Thyroid gland (tissue), 4 donors: ENCODE results near the gene OR1J1.

Experiments used
- POLR2A ChIP-seq, 2 donors: fragments of 450-650 bp; IDR thresholded peaks; one replicate each; pipeline ENCODE4 v1.6.1; 2017; ENCODE audit warnings: antibody characterized with exemption in 2 of 2, mild to moderate bottlenecking in 2 of 2, moderate library complexity in 1 of 2
- TF ChIP-seq, protein P1 (sequence below), 6 experiments: fragments of 200-600 bp in 3 of 6; fragments of 450-650 bp in 3 of 6; sonication (generic) in 3 of 6; IDR thresholded peaks; one replicate each; pipeline ENCODE4 v1.5.1; 2016 to 2019; ENCODE audit warnings: antibody characterized with exemption in 6 of 6, mild to moderate bottlenecking in 2 of 6, inconsistent platforms in 1 of 6, moderate library complexity in 1 of 6

DNA sequence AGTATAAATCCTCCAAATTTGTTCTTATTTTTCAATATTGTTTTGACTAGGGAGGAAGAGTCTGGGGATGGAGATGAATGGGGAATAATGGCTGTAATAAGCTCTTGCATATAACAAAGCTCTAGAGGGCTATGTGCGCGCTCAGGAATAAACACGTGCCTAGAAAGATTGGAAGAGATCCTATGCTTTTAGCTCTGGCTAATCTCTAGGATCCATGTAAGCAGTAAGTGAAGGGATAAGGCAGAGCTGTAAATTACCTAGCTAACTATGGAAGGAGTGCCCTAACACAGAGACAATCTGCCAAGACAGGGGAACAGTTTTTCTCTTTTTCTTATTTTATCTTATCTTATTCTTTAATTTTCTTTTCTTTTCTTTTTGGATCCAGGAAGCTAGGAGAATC, 21.6 kb downstream of the OR1J1 start:
- TF ChIP-seq, protein P1, sequence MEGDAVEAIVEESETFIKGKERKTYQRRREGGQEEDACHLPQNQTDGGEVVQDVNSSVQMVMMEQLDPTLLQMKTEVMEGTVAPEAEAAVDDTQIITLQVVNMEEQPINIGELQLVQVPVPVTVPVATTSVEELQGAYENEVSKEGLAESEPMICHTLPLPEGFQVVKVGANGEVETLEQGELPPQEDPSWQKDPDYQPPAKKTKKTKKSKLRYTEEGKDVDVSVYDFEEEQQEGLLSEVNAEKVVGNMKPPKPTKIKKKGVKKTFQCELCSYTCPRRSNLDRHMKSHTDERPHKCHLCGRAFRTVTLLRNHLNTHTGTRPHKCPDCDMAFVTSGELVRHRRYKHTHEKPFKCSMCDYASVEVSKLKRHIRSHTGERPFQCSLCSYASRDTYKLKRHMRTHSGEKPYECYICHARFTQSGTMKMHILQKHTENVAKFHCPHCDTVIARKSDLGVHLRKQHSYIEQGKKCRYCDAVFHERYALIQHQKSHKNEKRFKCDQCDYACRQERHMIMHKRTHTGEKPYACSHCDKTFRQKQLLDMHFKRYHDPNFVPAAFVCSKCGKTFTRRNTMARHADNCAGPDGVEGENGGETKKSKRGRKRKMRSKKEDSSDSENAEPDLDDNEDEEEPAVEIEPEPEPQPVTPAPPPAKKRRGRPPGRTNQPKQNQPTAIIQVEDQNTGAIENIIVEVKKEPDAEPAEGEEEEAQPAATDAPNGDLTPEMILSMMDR (IDR thresholded peaks at IDR 0.05): no peak
- no peak for TF ChIP-seq POLR2A (IDR thresholded peaks at IDR 0.05)
